Vagina (tissue), 2 donors: ENCODE measurements around the gene IGF1.

Source experiments
- POLR2AphosphoS5 ChIP-seq, 2 donors: sonication (generic); formaldehyde crosslinking; IDR thresholded peaks; one replicate each; pipeline ENCODE4 v1.9.0; 2017; ENCODE audit warnings: antibody characterized with exemption in 2 of 2, mild to moderate bottlenecking in 2 of 2, low read depth in 1 of 2; ENCODE audit not compliant: insufficient read depth in 1 of 2
- TF ChIP-seq, protein P1 (sequence below), 3 experiments: fragments of 450-650 bp in 2 of 3; fragments of 200-600 bp in 1 of 3; sonication (generic) in 1 of 3; IDR thresholded peaks; one replicate each; pipeline ENCODE4 v1.5.1; 2017 to 2019; ENCODE audit warnings: antibody characterized with exemption in 3 of 3, mild to moderate bottlenecking in 2 of 3, moderate library complexity in 2 of 3

DNA sequence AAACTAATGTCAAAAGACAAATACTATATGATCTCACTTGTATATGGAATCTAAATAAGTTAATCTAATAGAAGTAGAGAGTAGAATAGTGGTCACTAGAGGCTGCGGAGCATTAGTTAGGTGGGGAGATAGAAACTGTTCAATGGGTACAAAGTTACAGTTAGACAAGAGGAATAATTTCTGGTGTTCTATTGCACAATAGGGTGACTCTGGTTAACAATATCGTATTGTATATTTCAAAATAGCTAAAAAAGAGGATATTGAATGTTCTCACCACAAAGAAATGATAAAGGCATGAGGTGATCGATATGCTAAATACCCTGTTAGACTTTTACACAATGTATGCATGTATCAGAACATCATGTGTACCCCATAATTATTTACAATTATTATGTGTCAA, 42.9 kb downstream of the IGF1 start:
- TF ChIP-seq, protein P1, sequence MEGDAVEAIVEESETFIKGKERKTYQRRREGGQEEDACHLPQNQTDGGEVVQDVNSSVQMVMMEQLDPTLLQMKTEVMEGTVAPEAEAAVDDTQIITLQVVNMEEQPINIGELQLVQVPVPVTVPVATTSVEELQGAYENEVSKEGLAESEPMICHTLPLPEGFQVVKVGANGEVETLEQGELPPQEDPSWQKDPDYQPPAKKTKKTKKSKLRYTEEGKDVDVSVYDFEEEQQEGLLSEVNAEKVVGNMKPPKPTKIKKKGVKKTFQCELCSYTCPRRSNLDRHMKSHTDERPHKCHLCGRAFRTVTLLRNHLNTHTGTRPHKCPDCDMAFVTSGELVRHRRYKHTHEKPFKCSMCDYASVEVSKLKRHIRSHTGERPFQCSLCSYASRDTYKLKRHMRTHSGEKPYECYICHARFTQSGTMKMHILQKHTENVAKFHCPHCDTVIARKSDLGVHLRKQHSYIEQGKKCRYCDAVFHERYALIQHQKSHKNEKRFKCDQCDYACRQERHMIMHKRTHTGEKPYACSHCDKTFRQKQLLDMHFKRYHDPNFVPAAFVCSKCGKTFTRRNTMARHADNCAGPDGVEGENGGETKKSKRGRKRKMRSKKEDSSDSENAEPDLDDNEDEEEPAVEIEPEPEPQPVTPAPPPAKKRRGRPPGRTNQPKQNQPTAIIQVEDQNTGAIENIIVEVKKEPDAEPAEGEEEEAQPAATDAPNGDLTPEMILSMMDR (IDR thresholded peaks at IDR 0.05): no peak
- no peak for TF ChIP-seq POLR2AphosphoS5 (IDR thresholded peaks at IDR 0.05; ENCODE audit: insufficient read depth in 1 of 2, low read depth in 1 of 2)
